DMS 273 (cell line): ENCODE results near the gene PERM1.
A peak's percentile ranks its signal among the peaks of the same experiment; 100 is the strongest.
"Not testable (repeated sequence)": the region's sequence is repeated elsewhere in the genome, so short reads cannot be mapped to it uniquely, and the experiment has no call there.

Experiments used
- DNase-seq: peaks from one replicate; lab custom pipeline; 2025; ENCODE audit not compliant: unreplicated experiment; lab: John Stamatoyannopoulos, UW

Gene PERM1

DNA sequence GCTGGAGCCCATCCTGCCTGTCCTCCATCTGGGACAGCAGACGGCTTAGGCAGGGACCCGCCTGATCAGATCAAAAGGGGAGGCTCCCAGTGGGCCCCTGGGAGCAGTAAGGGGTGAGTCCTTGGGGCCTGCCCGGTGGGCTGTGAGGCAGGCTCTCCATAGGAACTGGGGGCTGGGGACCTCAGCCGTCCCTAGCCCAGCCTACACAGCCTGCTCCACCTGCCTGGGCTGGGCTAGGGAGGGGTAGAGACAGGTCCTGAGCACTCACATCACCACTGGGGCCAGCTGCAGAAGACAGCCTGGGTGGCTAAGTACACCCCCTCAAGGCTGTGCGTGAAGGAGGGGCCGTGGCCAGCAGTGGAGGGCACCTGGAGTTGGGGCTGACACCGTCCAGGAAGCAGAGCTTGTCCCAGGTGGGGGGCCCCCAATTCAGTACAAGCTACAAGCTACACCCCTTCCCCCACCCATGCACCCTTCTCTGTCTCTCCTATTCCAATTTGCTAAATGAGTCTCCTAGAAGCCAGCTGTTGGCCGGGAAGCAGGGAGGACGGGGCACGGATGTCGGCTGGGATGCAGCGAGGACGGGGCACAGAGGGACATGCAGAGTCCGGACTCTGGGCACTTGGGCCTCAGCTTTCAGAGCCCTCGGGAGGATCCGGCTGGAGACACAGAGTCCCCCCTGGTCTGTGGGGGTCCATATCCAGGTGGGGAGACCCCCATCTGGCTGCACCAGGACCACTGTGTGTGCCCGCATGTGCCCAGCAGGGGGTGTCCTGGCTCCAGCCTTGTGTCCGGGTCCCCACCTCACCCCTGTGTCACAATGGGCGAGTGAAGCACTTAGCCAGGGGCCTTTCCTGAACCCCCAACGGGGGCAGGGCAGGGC, 33.1 kb upstream of the PERM1 start:
- peak; percentile 69 for DNase-seq

DNA sequence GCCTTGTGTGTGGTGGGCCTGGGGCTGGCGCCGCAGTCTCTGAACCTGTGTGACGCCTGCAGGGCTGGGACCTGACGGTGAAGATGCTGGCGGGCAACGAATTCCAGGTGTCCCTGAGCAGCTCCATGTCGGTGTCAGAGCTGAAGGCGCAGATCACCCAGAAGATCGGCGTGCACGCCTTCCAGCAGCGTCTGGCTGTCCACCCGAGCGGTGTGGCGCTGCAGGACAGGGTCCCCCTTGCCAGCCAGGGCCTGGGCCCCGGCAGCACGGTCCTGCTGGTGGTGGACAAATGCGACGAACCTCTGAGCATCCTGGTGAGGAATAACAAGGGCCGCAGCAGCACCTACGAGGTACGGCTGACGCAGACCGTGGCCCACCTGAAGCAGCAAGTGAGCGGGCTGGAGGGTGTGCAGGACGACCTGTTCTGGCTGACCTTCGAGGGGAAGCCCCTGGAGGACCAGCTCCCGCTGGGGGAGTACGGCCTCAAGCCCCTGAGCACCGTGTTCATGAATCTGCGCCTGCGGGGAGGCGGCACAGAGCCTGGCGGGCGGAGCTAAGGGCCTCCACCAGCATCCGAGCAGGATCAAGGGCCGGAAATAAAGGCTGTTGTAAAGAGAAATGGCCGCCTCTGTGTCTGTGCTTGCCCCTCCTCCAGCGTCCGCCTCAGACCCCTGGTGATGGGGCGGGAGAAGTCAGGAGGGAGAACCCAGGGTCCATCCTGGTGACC, 32.2 kb upstream of the PERM1 start:
- DNase-seq, result no peak

GRCh38 chr1:1013105-1013921, 31.4 kb upstream of the PERM1 start, which contains the start of gene ISG15:
TSS of gene ISG15 (plus strand) at chr1:1013497. CDS start at chr1:1013574, 77 bp downstream.
- DNase-seq, result peak; percentile 93

GRCh38 chr1:1012736-1013104, 30.8 kb upstream of the PERM1 start:
- not testable (repeated sequence) for DNase-seq

DNA sequence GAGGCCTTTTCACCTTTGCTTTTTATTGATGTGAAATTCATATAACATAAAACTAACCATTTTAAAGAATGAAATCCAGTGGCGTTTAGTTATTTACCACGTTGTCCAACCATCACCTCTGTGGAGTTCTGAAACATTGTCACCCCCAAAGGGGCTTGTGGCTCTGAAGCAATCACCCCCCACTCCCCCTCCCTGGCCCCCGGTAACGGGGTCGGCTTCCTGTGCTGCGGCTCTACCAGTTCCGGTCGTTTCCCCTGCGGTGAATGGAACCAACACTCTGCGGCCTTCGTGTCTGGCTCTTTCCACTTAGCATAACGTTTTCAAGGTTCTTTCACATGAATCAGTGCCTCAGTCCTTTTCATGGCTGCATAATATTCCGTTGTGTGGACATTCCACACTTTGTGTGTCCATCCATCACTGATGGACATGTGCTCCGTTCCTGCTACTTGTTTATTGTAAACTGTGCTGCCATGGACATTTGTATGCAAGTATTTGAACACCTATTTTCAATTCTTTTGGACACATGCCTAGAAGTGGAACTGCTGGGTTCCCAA, 29.6 kb upstream of the PERM1 start:
- DNase-seq, result no peak

DNA sequence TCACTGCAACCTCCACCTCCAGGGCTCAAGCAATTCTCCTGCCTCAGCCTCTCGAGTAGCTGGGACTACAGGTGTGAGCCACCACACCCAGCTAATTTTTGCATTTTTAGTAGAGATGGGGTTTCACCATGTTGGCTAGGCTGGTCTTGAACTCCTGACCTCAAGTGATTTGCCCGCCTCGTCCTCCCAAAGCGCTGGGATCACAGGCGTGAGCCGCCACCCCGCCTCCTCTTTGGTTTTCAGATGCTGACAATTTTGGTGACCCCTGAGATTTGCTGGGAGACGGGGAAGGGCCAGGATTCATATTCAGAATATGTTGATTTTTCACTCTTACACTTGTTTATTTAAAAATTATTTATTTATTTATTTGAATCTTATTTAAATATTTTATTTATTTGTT, 28.2 kb upstream of the PERM1 start:
- DNase-seq, result not testable (repeated sequence)

- no peak for DNase-seq
Observed at GRCh38 chr1:1006305-1007159, 24.6 kb upstream of the PERM1 start.

- DNase-seq, result no peak
Observed at GRCh38 chr1:1005774-1006304, 23.9 kb upstream of the PERM1 start.

DNA sequence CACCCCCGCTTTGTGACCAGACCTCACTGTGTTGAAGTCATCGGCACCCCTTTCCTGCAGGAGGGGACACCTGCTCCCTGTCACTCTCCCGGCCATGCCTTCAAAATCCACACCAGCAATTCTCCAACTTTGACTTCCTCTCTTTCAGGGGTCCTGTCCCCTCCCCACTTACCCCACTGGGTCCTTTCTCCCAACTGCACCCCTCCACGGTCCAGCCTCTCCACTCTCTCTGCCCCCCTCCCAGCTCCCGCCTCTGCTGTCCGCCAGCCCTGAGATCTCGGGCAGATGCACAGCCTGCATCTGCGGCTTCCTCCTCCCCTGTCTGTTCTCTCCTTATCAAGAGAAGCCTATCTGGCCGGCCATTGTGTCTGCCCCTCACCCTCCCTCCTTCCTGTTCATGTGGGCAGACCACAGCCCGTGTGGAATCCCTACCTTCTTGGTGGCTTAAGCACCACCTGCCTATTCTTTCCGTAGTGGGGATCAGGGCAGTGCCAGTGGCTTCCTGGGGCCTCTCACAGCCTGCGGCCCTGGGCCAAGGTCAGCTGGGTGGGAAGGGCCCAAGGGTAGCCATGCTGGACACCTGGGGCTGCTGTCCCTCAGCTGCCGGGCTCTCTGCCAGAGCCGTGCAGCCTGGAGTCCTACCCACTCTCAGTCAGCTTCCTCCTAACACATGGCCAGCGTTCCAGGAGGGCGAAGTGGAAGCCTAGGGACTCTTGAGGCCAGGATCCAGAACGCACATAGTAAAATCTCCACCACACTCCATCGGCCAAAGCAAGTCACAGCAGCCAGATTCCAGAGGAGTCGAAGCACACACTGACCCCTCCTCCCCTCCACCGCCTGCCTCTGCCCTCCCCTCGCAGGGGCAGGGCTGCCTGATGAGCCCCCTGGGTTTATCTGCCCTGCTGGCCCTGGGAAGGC, 23.1 kb upstream of the PERM1 start:
- peak; percentile 68 for DNase-seq

- DNase-seq, result peak; percentile 62
Observed at GRCh38 chr1:1004420-1004779, 22.5 kb upstream of the PERM1 start.

DNA sequence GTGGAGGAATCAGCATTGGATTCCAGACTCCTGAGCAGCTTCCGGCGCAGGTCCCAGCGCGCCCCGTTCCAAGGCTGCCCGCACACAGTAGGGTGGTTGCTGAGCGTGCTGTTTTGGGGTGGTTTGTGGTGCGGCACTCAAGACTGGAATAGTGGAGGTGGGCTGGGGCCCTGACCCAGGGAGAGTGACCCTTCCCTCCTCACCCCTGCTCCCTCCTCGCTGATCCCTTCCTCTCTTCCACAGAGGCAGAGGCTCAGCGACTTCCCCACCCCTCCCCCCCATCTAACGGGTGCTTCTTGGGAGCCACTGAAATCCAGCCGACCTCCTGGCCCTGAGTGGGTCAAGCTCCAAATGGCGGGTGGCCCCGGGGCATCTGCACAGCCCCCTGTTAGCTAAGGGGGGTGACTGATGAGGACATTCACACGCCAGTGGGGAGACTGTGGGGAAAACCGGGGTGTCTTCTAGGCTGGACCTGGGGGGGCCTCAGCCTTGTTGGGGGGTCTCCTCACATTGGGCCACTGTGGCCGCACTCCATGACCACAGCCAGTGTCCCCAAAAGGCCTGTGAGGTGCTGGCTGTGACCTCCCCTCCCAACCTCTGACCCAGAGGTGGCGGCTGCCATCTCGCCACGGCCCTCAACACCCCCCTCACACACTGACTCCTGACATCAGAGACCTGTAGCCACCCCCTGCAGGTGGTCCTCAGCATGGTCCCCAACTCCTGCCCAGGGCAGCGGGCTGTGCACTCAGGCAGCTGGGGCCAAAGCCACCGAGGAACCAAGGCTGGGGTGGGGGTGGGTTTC, 21.9 kb upstream of the PERM1 start:
- DNase-seq, result no peak

- DNase-seq, result peak; percentile 85
Observed at GRCh38 chr1:1001057-1001783, 19.3 kb upstream of the PERM1 start.

- DNase-seq, result peak; percentile 94
Observed at GRCh38 chr1:1000357-1001056, 18.6 kb upstream of the PERM1 start.

DNA sequence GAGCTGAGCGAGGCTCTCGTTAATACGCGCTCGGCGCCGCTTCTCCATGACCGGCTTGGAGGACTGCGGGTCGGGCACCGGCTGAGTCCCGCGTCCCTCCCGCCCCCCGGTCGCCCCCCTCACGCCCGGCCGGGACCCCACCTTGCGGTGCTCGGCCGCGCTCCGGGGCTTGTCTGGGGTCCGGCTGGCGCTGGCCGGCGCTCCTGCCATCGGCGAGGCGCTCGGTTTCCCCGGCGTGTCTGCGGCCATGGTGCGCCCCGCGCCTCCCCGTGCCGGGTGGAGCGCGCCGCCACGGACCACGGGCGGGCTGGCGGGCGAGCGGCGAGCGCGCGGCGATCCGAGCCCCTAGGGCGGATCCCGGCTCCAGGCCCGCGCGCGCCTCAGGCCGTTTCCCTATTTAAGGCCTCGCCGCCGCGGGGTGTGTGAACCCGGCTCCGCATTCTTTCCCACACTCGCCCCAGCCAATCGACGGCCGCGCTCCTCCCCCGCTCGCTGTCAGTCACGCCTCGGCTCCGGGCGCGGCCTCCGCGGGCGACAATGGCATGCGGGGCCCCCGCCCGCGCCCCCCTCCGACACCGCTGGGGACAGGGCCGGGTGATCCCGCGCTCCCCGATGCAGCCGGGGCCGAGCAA, 17.9 kb upstream of the PERM1 start, which contains the start of gene HES4:
Gene HES4 (minus strand): TSS at position 373 of the 632 bp plus-strand sequence. CDS start 124 bp downstream, at position 249.
- DNase-seq, result peak; percentile 96

DNA sequence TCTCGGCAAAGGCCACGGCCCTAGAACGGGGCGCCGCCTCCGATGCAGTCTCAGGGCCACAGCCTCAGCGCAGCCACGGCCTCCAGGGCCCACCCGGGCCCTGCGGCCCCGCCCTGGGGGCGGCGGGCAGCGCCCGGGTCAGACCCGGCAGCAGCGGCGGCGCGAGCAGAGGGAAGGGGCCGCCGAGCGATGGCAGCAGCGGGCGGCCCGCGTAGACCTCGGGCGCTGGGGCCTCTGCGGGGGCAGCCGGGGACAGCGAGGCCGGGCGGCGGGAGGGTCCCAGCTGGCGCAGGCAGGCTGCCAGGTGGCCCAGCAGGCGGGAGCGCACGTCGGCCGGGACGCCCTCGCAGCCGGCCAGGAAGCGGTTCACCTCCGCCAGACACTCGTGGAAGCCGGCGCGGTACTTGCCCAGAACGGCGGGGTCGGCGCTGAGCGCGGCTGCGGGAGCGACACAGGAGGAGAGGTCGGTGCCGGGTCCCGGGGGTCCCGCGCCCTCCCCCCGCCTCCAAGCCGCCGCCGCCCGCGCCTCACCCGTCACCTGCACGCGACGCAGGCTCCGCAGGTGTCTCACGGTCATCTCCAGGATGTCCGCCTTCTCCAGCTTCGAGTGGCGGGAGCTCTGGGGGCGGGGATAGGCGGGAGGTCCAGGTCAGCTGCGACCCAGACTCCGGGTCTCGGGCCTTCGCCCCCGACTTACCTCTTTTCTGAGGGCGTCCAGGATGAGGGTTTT, 17.3 kb upstream of the PERM1 start:
- peak; percentile 92 for DNase-seq

GRCh38 chr1:998745-998994, 16.8 kb upstream of the PERM1 start:
- no peak for DNase-seq
